B cell (primary cell): ENCODE results near the gene ZNF672. TPM values are rescaled to one million over a fixed set of nuclear protein-coding genes. Genes with fewer than 3 reads are reported as not detected.

Experiments
- ATAC-seq: fragments of 200-7000 bp; cut with Tn5 transposase; one replicate; pipeline ENCODE4 v1.10.0; 2021; ENCODE audit warnings: low read depth, mild to moderate bottlenecking, moderate number of reproducible peaks, moderate library complexity
- CTCF ChIA-PET: fragments of 350-600 bp; sonication (Branson Sonifier 250); formaldehyde crosslinking; loops from one replicate; lab custom pipeline; 2021; ENCODE audit warnings: antibody characterized with exemption, inconsistent platforms; lab: Charles Lee
- POLR2A ChIA-PET: fragments of 350-600 bp; sonication (Branson Sonifier 250); formaldehyde crosslinking; loops from one replicate; lab custom pipeline; 2021; ENCODE audit warnings: antibody characterized with exemption; lab: Charles Lee
- DNase-seq: peaks from one replicate; pipeline ENCODE4 v3.0.0; 2013
- H2AFZ ChIP-seq: 2 replicates; pipeline ENCODE4 v1.6.1; 2012; ENCODE audit warnings: mild to moderate bottlenecking, low read depth, low read length; ENCODE audit not compliant: insufficient read depth, poor library complexity, severe bottlenecking
- H3K27ac ChIP-seq, 2 donors: 1 replicate in 1 of 2; 2 replicates in 1 of 2; pipeline ENCODE4 v1.5.1; 2012 to 2013; ENCODE audit warnings: low read length in 2 of 2, mild to moderate bottlenecking in 2 of 2, moderate library complexity in 1 of 2
- H3K27me3 ChIP-seq, 4 experiments: fragments of 200-600 bp in 1 of 4; sonication (generic) in 1 of 4; replicated peaks in 1 of 4; 1 replicate in 2 of 4; 2 replicates in 2 of 4; pipeline versions ENCODE4 v1.6.1 to v1.7.0; 2013 to 2016; ENCODE audit warnings: low read length in 3 of 4, mild to moderate bottlenecking in 2 of 4, mixed read lengths in 1 of 4, moderate library complexity in 1 of 4; ENCODE audit not compliant: insufficient read depth in 4 of 4, control insufficient read depth in 3 of 4; ENCODE audit errors: control extremely low read depth in 1 of 4
- H3K36me3 ChIP-seq, 2 experiments: replicated peaks in 1 of 2; 1 replicate in 1 of 2; 2 replicates in 1 of 2; pipeline versions ENCODE4 v1.6.1 to v1.7.1; 2013; ENCODE audit warnings: low read length in 1 of 2; ENCODE audit not compliant: insufficient read depth in 2 of 2, control insufficient read depth in 1 of 2; ENCODE audit errors: control extremely low read depth in 1 of 2, extremely low read depth in 1 of 2
- H3K4me1 ChIP-seq, 2 donors: fragments of 200-600 bp in 1 of 2; sonication (generic) in 1 of 2; 1 replicate in 1 of 2; 2 replicates in 1 of 2; pipeline versions ENCODE4 v1.5.1 to v1.6.1; 2013 to 2017; ENCODE audit warnings: low read length in 2 of 2; ENCODE audit not compliant: control insufficient read depth in 2 of 2, insufficient read depth in 2 of 2
- H3K4me2 ChIP-seq: replicated peaks from 2 replicates; pipeline ENCODE3; 2012; ENCODE audit warnings: mild to moderate bottlenecking, low read depth, low read length; ENCODE audit not compliant: poor library complexity, severe bottlenecking
- H3K4me3 ChIP-seq, 5 experiments: fragments of 200-600 bp in 1 of 5; sonication (generic) in 1 of 5; 1 replicate in 3 of 5; 2 replicates in 2 of 5; pipeline versions ENCODE4 v1.5.1 to v1.7.0; 2011 to 2016; ENCODE audit warnings: low read length in 4 of 5, mild to moderate bottlenecking in 4 of 5, low read depth in 2 of 5, control low read depth in 1 of 5, moderate library complexity in 1 of 5; ENCODE audit not compliant: insufficient read depth in 1 of 5; ENCODE audit errors: control extremely low read depth in 1 of 5, extremely low read depth in 1 of 5
- H3K79me2 ChIP-seq: fragments of 200-600 bp; sonication (generic); one replicate; pipeline ENCODE4 v1.6.0; 2016; ENCODE audit warnings: low read length; ENCODE audit not compliant: control insufficient read depth, insufficient read depth
- H3K9ac ChIP-seq: fragments of 200-600 bp; sonication (generic); 2 replicates; pipeline ENCODE4 v1.6.1; 2017; ENCODE audit warnings: mild to moderate bottlenecking, low read length, moderate library complexity
- H3K9me3 ChIP-seq, 3 donors: one replicate each; pipeline versions ENCODE4 v1.6.1 to v1.7.1; 2013; ENCODE audit warnings: low read length in 2 of 3; ENCODE audit not compliant: control insufficient read depth in 2 of 3, insufficient read depth in 1 of 3; ENCODE audit errors: control extremely low read depth in 1 of 3
- H4K20me1 ChIP-seq: 2 replicates; pipeline ENCODE4 v1.6.0; 2012; ENCODE audit warnings: mild to moderate bottlenecking, low read length; ENCODE audit not compliant: insufficient read depth, control insufficient read depth, poor library complexity, severe bottlenecking
- H3K27ac Mint-ChIP-seq: one replicate; pipeline ENCODE4 v1.8.0; 2021; ENCODE audit warnings: mixed read lengths
- H3K27me3 Mint-ChIP-seq: one replicate; pipeline ENCODE4 v1.8.0; 2021; ENCODE audit warnings: mixed read lengths
- H3K4me1 Mint-ChIP-seq: one replicate; pipeline ENCODE4 v1.8.0; 2021; ENCODE audit warnings: mixed read lengths
- H3K4me3 Mint-ChIP-seq: one replicate; pipeline ENCODE4 v1.8.0; 2021; ENCODE audit warnings: mixed read lengths
- H3K9me3 Mint-ChIP-seq: one replicate; pipeline ENCODE4 v1.8.0; 2022; ENCODE audit warnings: mixed read lengths; ENCODE audit not compliant: insufficient read depth
- CTCF ChIP-seq: fragments of 200-600 bp; IDR thresholded peaks from one replicate; pipeline ENCODE4 v1.8.0; 2022; ENCODE audit warnings: antibody characterized with exemption, mild to moderate bottlenecking
- EZH2 ChIP-seq: IDR thresholded peaks from 2 replicates; pipeline ENCODE4 v1.6.1; 2012; ENCODE audit warnings: borderline replicate concordance, low read depth, mild to moderate bottlenecking, moderate library complexity, low read length; ENCODE audit not compliant: insufficient read depth, poor library complexity, severe bottlenecking
- WGBS: methylation state at CpG from one replicate; pipeline ENCODE4 v1.1.5; 2013; ENCODE audit warnings: missing lambda C conversion rate; ENCODE audit not compliant: insufficient coverage; 5-methylcytosine and 5-hydroxymethylcytosine counted together
- intact Hi-C: fragments of 100-400 bp; cut with micrococcal nuclease; formaldehyde crosslinking; loops from one replicate; pipeline ENCODE4 v1.10.0; 2022
- polyA plus RNA-seq: library from polyadenylated mRNA; depleted of rRNA; stranded (reverse); fragments of >200 nt; gene quantifications from 2 replicates; pipeline ENCODE4 v1.2.3, GENCODE V29; 2012
- total RNA-seq, 2 donors: library from RNA; stranded (reverse); fragments of 120-200 nt in 1 of 2; gene quantifications; 1 replicate in 1 of 2; 2 replicates in 1 of 2; pipeline versions ENCODE4 v1.2.3 to v1.2.4, GENCODE V29; 2013 to 2022

The ZNF672 gene
- total and polyA plus RNA-seq, 2 donors (not counting 1 experiment from before 2014, with no cell fraction given), result 46.4 to 56.3 TPM

GRCh38 chr1:248849637-248850036 lies 11.6 kb downstream of the ZNF672 start:
- peaks cover 8 to 62% of the 10 kb centered on the region in 2 experiments for H3K36me3 ChIP-seq
- Mint-ChIP-seq H3K4me3 (no peak overlapping the region), H3K9me3 (no peaks in the 10 kb centered on the region), H3K27me3 (no peaks in the 10 kb centered on the region), H3K27ac (no peak overlapping the region), H3K4me1 (peaks cover 9% of the 10 kb centered on the region)
- no peak for TF ChIP-seq CTCF
- TF ChIP-seq EZH2, result no peak
- ChIA-PET CTCF (interaction anchor here (1.2 kb wide), 1 partner anchor 10 kb away, joined by 3 read pairs; no protein-coding TSS in a partner anchor), POLR2A (no interaction called here)
- peaks cover 8% of the 10 kb centered on the region for H3K79me2 ChIP-seq
- no peak overlapping the region for H2AFZ ChIP-seq
- H3K9ac ChIP-seq, result no peak overlapping the region
- H3K4me2 ChIP-seq, result no peak overlapping the region
- intact Hi-C loops, result no loop called here
- ATAC-seq, result no peak
- WGBS, result 88% methylated on average over 2 of the region's 3 CpGs
- no peaks in the 10 kb centered on the region for H3K27me3 ChIP-seq
- no peak for DNase-seq
- H3K4me1 ChIP-seq, result peaks cover 15 to 22% of the 10 kb centered on the region in 2 donors
- H3K4me3 ChIP-seq, result no peak overlapping the region
- no peak overlapping the region for H3K27ac ChIP-seq
- H3K9me3 ChIP-seq, result peaks cover 0 to 4% (median 0%) of the 10 kb centered on the region in 3 donors
- H4K20me1 ChIP-seq, result peaks cover 42% of the 10 kb centered on the region

GRCh38 chr1:248850124-248850523 lies 12.1 kb downstream of the ZNF672 start:
- ChIA-PET CTCF (interaction anchor here (1.2 kb wide), 1 partner anchor 10 kb away, joined by 3 read pairs; no protein-coding TSS in a partner anchor), POLR2A (no interaction called here)
- H3K27me3 Mint-ChIP-seq, result no peaks in the 10 kb centered on the region
- Histone ChIP-seq H3K79me2 (peaks cover 3% of the 10 kb centered on the region), H3K9me3 (peaks cover 0 to 4% (median 0%) of the 10 kb centered on the region in 3 donors), H2AFZ (no peak overlapping the region), H3K4me1 (peaks cover 15 to 22% of the 10 kb centered on the region in 2 donors), H3K36me3 (peaks cover 8 to 57% of the 10 kb centered on the region in 2 experiments), H3K9ac (no peak overlapping the region), H3K27ac (no peak overlapping the region), H3K4me2 (no peak overlapping the region), H4K20me1 (peaks cover 40% of the 10 kb centered on the region), H3K4me3 (no peak overlapping the region), H3K27me3 (no peaks in the 10 kb centered on the region)
- intact Hi-C loops, result no loop called here
- DNase-seq, result no peak
- H3K4me1 Mint-ChIP-seq, result peaks cover 12% of the 10 kb centered on the region
- H3K27ac Mint-ChIP-seq, result no peak overlapping the region
- H3K9me3 Mint-ChIP-seq, result no peaks in the 10 kb centered on the region
- no peak for TF ChIP-seq EZH2
- no peak for TF ChIP-seq CTCF
- ATAC-seq, result no peak
- 96% methylated on average over 9 of the region's 9 CpGs for WGBS
- H3K4me3 Mint-ChIP-seq, result no peak overlapping the region
